Measurements from ENCODE around the gene PCSK6.

Gene PCSK6

DNA sequence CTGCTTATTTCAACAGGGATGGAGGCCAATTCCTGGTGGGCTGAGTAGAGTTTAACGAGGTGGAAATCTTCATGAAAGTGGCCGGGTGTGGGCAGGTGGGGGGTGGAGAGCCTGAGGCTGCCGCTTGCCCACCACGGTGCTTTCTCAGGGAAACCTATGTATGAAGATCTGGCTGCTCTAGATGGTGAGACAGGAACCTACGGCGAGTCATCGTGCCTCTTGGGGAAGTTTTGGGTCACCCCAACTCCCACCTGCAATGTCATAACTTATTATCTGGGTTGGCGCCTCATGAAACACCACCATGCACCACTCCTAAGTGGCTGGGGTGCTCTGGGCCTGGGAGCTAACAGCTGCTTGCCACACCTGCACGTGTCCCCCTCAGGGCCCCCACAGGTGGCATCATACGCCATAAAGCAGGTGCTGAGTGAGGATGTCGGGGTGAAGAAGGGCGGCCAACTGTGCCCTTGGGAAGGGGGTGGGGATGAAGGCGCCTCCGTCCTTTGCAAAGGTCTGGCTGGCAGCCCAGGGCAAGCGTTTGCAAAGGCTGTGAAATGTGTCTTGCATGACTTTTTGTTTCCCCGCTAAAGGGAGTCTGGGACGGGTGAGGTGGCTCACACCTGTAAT lies 166.5 kb downstream of the PCSK6 start:
- H3K27me3 ChIP-seq (ENCODE audit: insufficient read depth, low read length, poor library complexity) = no peaks in the 10 kb centered on the region
- no peak overlapping the region for H3K4me2 ChIP-seq (ENCODE audit: insufficient read depth, low read length)
- no peak overlapping the region for H3K9ac ChIP-seq (ENCODE audit: low read depth, low read length)
- no peak for DNase-seq
- H3K79me2 ChIP-seq (ENCODE audit: insufficient read depth, low read length) = no peaks in the 10 kb centered on the region
- H3K4me3 ChIP-seq (ENCODE audit: low read depth in 1 of 2, low read length in 2 of 2) = no peak overlapping the region
- H3K4me1 ChIP-seq (ENCODE audit: insufficient read depth, low read length) = peaks cover 19% of the 10 kb centered on the region
- H2AFZ ChIP-seq (ENCODE audit: low read depth, low read length) = no peak overlapping the region
- no peak for ATAC-seq (ENCODE audit: insufficient read depth, low read depth)
- H3K27ac ChIP-seq (ENCODE audit: low read length) = no peak overlapping the region
- no peaks in the 10 kb centered on the region for H3K9me3 ChIP-seq (ENCODE audit: insufficient read depth, low read length, severe bottlenecking)
- no peaks in the 10 kb centered on the region for H3K36me3 ChIP-seq (ENCODE audit: insufficient read depth, low read length)
- H4K20me1 ChIP-seq (ENCODE audit: insufficient read depth, low read length) = no peaks in the 10 kb centered on the region
- TF ChIP-seq, protein P1, sequence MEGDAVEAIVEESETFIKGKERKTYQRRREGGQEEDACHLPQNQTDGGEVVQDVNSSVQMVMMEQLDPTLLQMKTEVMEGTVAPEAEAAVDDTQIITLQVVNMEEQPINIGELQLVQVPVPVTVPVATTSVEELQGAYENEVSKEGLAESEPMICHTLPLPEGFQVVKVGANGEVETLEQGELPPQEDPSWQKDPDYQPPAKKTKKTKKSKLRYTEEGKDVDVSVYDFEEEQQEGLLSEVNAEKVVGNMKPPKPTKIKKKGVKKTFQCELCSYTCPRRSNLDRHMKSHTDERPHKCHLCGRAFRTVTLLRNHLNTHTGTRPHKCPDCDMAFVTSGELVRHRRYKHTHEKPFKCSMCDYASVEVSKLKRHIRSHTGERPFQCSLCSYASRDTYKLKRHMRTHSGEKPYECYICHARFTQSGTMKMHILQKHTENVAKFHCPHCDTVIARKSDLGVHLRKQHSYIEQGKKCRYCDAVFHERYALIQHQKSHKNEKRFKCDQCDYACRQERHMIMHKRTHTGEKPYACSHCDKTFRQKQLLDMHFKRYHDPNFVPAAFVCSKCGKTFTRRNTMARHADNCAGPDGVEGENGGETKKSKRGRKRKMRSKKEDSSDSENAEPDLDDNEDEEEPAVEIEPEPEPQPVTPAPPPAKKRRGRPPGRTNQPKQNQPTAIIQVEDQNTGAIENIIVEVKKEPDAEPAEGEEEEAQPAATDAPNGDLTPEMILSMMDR (IDR thresholded peaks at IDR 0.05; ENCODE audit: borderline replicate concordance, extremely low read depth, low read length, poor library complexity, severe bottlenecking) = no peak
- TF ChIP-seq EZH2 (IDR thresholded peaks at IDR 0.05; ENCODE audit: borderline replicate concordance, low read depth, low read length, severe bottlenecking) = no peak

DNA sequence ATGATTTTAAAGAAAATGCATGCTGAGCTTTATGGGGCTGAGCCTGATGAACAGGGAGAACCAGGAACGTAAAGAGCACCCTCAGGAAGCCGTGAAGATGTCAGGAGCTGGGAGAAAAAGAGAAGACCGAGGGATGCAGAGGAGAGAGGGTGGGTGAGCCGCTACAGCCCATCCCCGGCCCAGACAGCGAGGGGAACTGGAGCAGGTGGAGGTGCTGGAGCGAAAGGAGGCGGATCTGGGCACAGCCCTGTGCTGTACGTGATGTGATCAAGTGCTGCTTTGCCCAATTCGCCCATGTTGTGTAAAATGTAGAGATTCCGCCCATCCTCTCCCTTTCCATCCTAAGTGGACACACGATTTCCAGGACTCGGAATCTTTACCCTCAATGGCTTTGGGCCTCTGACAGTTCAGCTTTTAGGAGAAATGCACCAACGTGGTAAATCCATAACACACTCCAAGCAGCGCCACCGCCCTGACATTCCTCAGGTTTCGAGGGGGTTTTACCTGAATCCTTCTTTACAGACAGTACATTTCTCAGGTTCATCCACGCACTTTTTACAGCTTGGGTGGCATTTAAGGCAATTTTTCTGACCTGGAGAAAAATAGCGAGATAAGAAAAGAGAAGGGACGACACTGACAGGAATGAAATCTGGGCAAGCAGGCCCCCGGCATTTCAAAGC lies 167.4 kb downstream of the PCSK6 start:
- Histone ChIP-seq H3K9ac (ENCODE audit: low read depth, low read length) (no peak overlapping the region), H3K9me3 (ENCODE audit: insufficient read depth, low read length, severe bottlenecking) (no peaks in the 10 kb centered on the region), H3K27ac (ENCODE audit: low read length) (no peak overlapping the region), H3K79me2 (ENCODE audit: insufficient read depth, low read length) (no peaks in the 10 kb centered on the region), H3K4me3 (ENCODE audit: low read depth in 1 of 2, low read length in 2 of 2) (no peak overlapping the region), H3K36me3 (ENCODE audit: insufficient read depth, low read length) (no peaks in the 10 kb centered on the region), H3K27me3 (ENCODE audit: insufficient read depth, low read length, poor library complexity) (no peaks in the 10 kb centered on the region), H4K20me1 (ENCODE audit: insufficient read depth, low read length) (no peaks in the 10 kb centered on the region), H3K4me2 (ENCODE audit: insufficient read depth, low read length) (no peak overlapping the region), H2AFZ (ENCODE audit: low read depth, low read length) (no peak overlapping the region), H3K4me1 (ENCODE audit: insufficient read depth, low read length) (peaks cover 19% of the 10 kb centered on the region)
- ATAC-seq (ENCODE audit: insufficient read depth, low read depth) (no peak), DNase-seq (no peak)
- no peak for TF ChIP-seq EZH2 (IDR thresholded peaks at IDR 0.05; ENCODE audit: borderline replicate concordance, low read depth, low read length, severe bottlenecking)
- TF ChIP-seq, protein P1 (IDR thresholded peaks at IDR 0.05; ENCODE audit: borderline replicate concordance, extremely low read depth, low read length, poor library complexity, severe bottlenecking) = no peak

DNA sequence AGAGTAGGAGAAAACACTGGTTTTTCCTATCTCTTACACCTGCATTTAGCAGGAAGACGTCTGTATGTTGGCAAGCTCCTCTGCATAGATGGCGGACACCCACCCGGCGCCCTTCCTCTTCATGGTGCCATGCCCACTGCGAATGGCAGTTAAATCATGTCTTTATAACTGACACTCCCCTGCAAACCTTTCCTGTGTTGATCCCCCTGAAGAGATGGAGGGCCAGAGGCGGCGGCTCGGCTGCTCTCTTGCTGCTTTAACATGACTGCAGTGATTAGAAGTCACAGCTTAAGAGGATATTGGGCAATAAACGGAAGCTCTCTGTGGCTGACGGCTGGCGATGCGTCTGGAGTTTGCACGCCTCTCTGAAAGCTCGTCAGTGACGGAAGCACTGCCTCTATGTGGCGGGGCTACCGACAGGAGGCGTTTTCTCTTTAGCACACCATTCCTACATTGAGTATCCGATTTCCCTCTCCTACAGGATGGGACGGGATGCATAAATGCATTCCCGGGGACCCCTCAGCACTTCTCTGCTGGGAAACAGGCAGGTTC lies 168.9 kb downstream of the PCSK6 start:
- H3K4me2 ChIP-seq (ENCODE audit: insufficient read depth, low read length) = peak overlapping the region; percentile 62
- peak; percentile 77 for DNase-seq

More for the DNA sequence above, 168.9 kb downstream of the PCSK6 start:
- no peaks in the 10 kb centered on the region for H3K36me3 ChIP-seq (ENCODE audit: insufficient read depth, low read length)
- peak overlapping the region in 1 of 2 experiments; percentile 43; a peak in 1 of 4 replicates for H3K4me3 ChIP-seq (ENCODE audit: low read depth in 1 of 2, low read length in 2 of 2)
- H3K4me1 ChIP-seq (ENCODE audit: insufficient read depth, low read length) = peaks cover 19% of the 10 kb centered on the region
- H3K27ac ChIP-seq (ENCODE audit: low read length) = peak overlapping the region; percentile 86
- H3K9me3 ChIP-seq (ENCODE audit: insufficient read depth, low read length, severe bottlenecking) = no peaks in the 10 kb centered on the region
- H3K9ac ChIP-seq (ENCODE audit: low read depth, low read length) = peak overlapping the region; percentile 45
- no peaks in the 10 kb centered on the region for H3K79me2 ChIP-seq (ENCODE audit: insufficient read depth, low read length)
- TF ChIP-seq EZH2 (IDR thresholded peaks at IDR 0.05; ENCODE audit: borderline replicate concordance, low read depth, low read length, severe bottlenecking) = no peak
- TF ChIP-seq, protein P1 (IDR thresholded peaks at IDR 0.05; ENCODE audit: borderline replicate concordance, extremely low read depth, low read length, poor library complexity, severe bottlenecking) = peak; percentile 69
- H4K20me1 ChIP-seq (ENCODE audit: insufficient read depth, low read length) = no peaks in the 10 kb centered on the region
- H3K27me3 ChIP-seq (ENCODE audit: insufficient read depth, low read length, poor library complexity) = no peaks in the 10 kb centered on the region
- H2AFZ ChIP-seq (ENCODE audit: low read depth, low read length) = peak overlapping the region; percentile 70
- peak; percentile 98 for ATAC-seq (ENCODE audit: insufficient read depth, low read depth)
